Heart left ventricle (tissue), 13 donors: ENCODE data around the gene TRRAP.

Experiments used
- POLR2A ChIP-seq, 2 donors: fragments of 450-650 bp; IDR thresholded peaks; one replicate each; pipeline ENCODE4 v1.6.1; 2017; ENCODE audit warnings: antibody characterized with exemption in 2 of 2, mild to moderate bottlenecking in 2 of 2, moderate library complexity in 2 of 2
- TF ChIP-seq, protein P1 (sequence below), 12 donors: fragments of 200-600 bp; sonication (generic) in 4 of 12; IDR thresholded peaks; one replicate each; pipeline versions ENCODE4 v1.5.0 to v1.8.0; 2018 to 2022; ENCODE audit warnings: antibody characterized with exemption in 12 of 12, mild to moderate bottlenecking in 5 of 12
- donor health status: ischemic (EF 13 %, LVEDD 7.1; RV severe dilation, severe dysfunction).
- donor health status: DM: no; HTN: yes; CAD: no.
- donor health status: DM: no; HTN: no; CAD: no.
- donor health status: ischemic (EF 25% LVEDD 6.9; RV normal size, moderate dysfunction).
- donor health status: ischemic (EF 25% LVEDD 5.7; RV mildly dilated, moderate dysfunction).
- donor health status: ischemic (EF 35%, LVEDD 5.7; RV mildly dilated, moderate dysfunction).
- donor health status: nonischemic (EF 11% LVEDD 7.7; RV severe dilation, severe dysfunction).
- donor health status: DM: yes; HTN: yes; CAD: no.
- donor health status: PGD.
- donor health status: ischemic (EF 29% LVEDD 5.4; RV normal size, mild dysfunction).
- donor health status: nonischemic (EF 23%, LVEDD 6.1; RV moderate dilation, normal function).

DNA sequence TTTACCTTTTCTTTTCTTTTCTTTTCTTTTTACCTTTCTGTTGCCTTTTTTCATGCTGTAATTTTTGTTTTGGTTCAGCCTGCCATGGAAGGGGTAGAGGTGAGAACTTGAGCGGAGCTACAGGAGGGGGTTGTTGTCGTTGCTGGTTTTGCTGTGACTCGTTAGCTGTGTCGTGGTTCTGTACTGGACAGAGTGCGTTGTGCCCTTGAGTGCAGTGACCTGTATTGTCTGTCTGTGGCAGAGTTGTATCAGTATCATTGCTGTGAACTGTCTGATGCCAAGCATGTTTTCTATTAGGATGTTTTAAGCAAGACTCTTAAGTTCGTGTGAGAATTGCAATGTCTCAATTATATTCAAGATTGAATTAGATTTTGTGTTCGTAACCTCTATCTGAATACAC, 67.5 kb downstream of the TRRAP start:
- TF ChIP-seq, protein P1, sequence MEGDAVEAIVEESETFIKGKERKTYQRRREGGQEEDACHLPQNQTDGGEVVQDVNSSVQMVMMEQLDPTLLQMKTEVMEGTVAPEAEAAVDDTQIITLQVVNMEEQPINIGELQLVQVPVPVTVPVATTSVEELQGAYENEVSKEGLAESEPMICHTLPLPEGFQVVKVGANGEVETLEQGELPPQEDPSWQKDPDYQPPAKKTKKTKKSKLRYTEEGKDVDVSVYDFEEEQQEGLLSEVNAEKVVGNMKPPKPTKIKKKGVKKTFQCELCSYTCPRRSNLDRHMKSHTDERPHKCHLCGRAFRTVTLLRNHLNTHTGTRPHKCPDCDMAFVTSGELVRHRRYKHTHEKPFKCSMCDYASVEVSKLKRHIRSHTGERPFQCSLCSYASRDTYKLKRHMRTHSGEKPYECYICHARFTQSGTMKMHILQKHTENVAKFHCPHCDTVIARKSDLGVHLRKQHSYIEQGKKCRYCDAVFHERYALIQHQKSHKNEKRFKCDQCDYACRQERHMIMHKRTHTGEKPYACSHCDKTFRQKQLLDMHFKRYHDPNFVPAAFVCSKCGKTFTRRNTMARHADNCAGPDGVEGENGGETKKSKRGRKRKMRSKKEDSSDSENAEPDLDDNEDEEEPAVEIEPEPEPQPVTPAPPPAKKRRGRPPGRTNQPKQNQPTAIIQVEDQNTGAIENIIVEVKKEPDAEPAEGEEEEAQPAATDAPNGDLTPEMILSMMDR (IDR thresholded peaks at IDR 0.05): no peak
- no peak for TF ChIP-seq POLR2A (IDR thresholded peaks at IDR 0.05)
